Lung (tissue), 12 donors: ENCODE data around the gene SLC5A9. TPM values are rescaled to one million over a fixed set of nuclear protein-coding genes. Genes with fewer than 3 reads are reported as not detected.

Source experiments
- ATAC-seq: fragments of 200-7000 bp; cut with Tn5 transposase; one replicate; pipeline ENCODE4 v1.9.1; 2020; ENCODE audit warnings: moderate number of reproducible peaks; ENCODE audit not compliant: insufficient read depth, low FRiP score
- DNase-seq, 3 donors: peaks; one replicate each; pipeline ENCODE4 v3.0.0-alpha.2; 2013 to 2017
- H3K27ac ChIP-seq, 2 donors: one replicate each; pipeline ENCODE4 v1.5.1; 2013; ENCODE audit warnings: mild to moderate bottlenecking in 2 of 2, moderate library complexity in 2 of 2, control low read depth in 1 of 2, inconsistent platforms in 1 of 2, low read depth in 1 of 2, low read length in 1 of 2
- H3K27me3 ChIP-seq, 3 donors: one replicate each; pipeline ENCODE4 v1.5.1; 2013; ENCODE audit warnings: low read length in 2 of 3; ENCODE audit not compliant: control insufficient read depth in 3 of 3, insufficient read depth in 3 of 3
- H3K36me3 ChIP-seq, 4 donors: one replicate each; pipeline ENCODE4 v1.5.1; 2013; ENCODE audit warnings: low read length in 4 of 4, mild to moderate bottlenecking in 1 of 4, moderate library complexity in 1 of 4; ENCODE audit not compliant: control insufficient read depth in 4 of 4, insufficient read depth in 4 of 4
- H3K4me1 ChIP-seq, 5 donors: one replicate each; pipeline ENCODE4 v1.5.1; 2013; ENCODE audit warnings: low read length in 5 of 5, mild to moderate bottlenecking in 2 of 5, moderate library complexity in 1 of 5; ENCODE audit not compliant: control insufficient read depth in 5 of 5, insufficient read depth in 5 of 5
- H3K4me3 ChIP-seq: one replicate; pipeline ENCODE4 v1.5.1; 2013; ENCODE audit warnings: mild to moderate bottlenecking, control low read depth, moderate library complexity
- H3K9ac ChIP-seq, 2 donors: one replicate each; pipeline ENCODE4 v1.5.1; 2013; ENCODE audit warnings: low read length in 2 of 2, control low read depth in 1 of 2; ENCODE audit not compliant: insufficient read depth in 1 of 2
- H3K9me3 ChIP-seq, 4 donors: one replicate each; pipeline ENCODE4 v1.5.1; 2013; ENCODE audit warnings: low read length in 3 of 4, mild to moderate bottlenecking in 1 of 4, moderate library complexity in 1 of 4; ENCODE audit not compliant: control insufficient read depth in 4 of 4, insufficient read depth in 3 of 4
- CTCF ChIP-seq: IDR thresholded peaks from 2 replicates; pipeline ENCODE4 v1.5.1; 2012; ENCODE audit warnings: mild to moderate bottlenecking; ENCODE audit errors: control extremely low read depth, extremely low read depth
- WGBS, 2 donors: extraction: QIAGEN DNeasy Blood & Tissue Kit; methylation state at CpG; one replicate each; pipeline ENCODE4 v1.1.7; 2013; 5-methylcytosine and 5-hydroxymethylcytosine counted together
- polyA plus RNA-seq, 2 donors: library from polyadenylated mRNA; stranded (reverse); fragments of 200-250 nt; gene quantifications; one replicate each; pipeline ENCODE4 v1.2.1, GENCODE V29; 2013
- total RNA-seq, 2 donors: library from RNA; depleted of rRNA in 1 of 2; stranded (reverse); fragments of >200 nt in 1 of 2; gene quantifications; one replicate each; pipeline ENCODE4 v1.2.1, GENCODE V29; 2014 to 2021
- donor health status: control.
- donor health status: control.
- donor health status: Bipolar disorder and iron deficiency.
- donor health status: healthy.
- donor health status: DM: yes; HTN: yes; CAD: no.

The SLC5A9 gene
- total and polyA plus RNA-seq, 4 donors, result 1.4 to 20.3 (median 3.0) TPM

- H3K4me1 ChIP-seq, result peaks cover 0 to 14% (median 2%) of the 10 kb centered on the region in 5 donors
- no peak overlapping the region for H3K9ac ChIP-seq
- TF ChIP-seq CTCF, result no peak
- WGBS, 2 donors, result 86 to 93% methylated on average over 6 of the region's 6 CpGs
- H3K4me3 ChIP-seq, result no peak overlapping the region
- H3K36me3 ChIP-seq, result peaks cover 0 to 3% (median 0%) of the 10 kb centered on the region in 4 donors
- no peaks in the 10 kb centered on the region for H3K27me3 ChIP-seq
- peaks cover 0 to 5% (median 0%) of the 10 kb centered on the region in 4 donors for H3K9me3 ChIP-seq
- ATAC-seq (no peak), DNase-seq (no peak)
- H3K27ac ChIP-seq, result no peak overlapping the region
Measured at GRCh38 chr1:48225579-48225978, 3.1 kb downstream of the SLC5A9 start.

GRCh38 chr1:48227165-48228013 is 4.9 kb downstream of the SLC5A9 start:
- Histone ChIP-seq H3K36me3 (peaks cover 0 to 3% (median 0%) of the 10 kb centered on the region in 4 donors), H3K9me3 (peaks cover 0 to 5% (median 0%) of the 10 kb centered on the region in 4 donors), H3K4me3 (no peak overlapping the region), H3K4me1 (peaks cover 0 to 13% (median 2%) of the 10 kb centered on the region in 5 donors), H3K27me3 (no peaks in the 10 kb centered on the region), H3K27ac (no peak overlapping the region), H3K9ac (no peak overlapping the region)
- no peak for ATAC-seq
- no peak for DNase-seq
- WGBS, 2 donors, result 50 to 62% methylated on average over 10 of the region's 10 CpGs
- no peak for TF ChIP-seq CTCF

- DNase-seq (no peak), ATAC-seq (no peak)
- no peak for TF ChIP-seq CTCF
- Histone ChIP-seq H3K9me3 (peaks cover 0 to 5% (median 0%) of the 10 kb centered on the region in 4 donors), H3K9ac (no peak overlapping the region), H3K27me3 (no peaks in the 10 kb centered on the region), H3K4me3 (no peak overlapping the region), H3K36me3 (peaks cover 0 to 3% (median 0%) of the 10 kb centered on the region in 4 donors), H3K27ac (no peak overlapping the region), H3K4me1 (peaks cover 0 to 9% (median 2%) of the 10 kb centered on the region in 5 donors)
- 75 to 80% methylated on average over 5 of the region's 5 CpGs for WGBS, 2 donors
Measured at GRCh38 chr1:48228156-48228555, 5.6 kb downstream of the SLC5A9 start.
